KG1 (cell line): ENCODE results near the gene DBH.

Source experiments
- DNase-seq: peaks from one replicate; lab custom pipeline; 2025; lab: John Stamatoyannopoulos, UW

DBH gene

GRCh38 chr9:133635533-133636531 lies at the start of gene DBH:
TSS of gene DBH (plus strand) at chr9:133636363. CDS start at chr9:133636372, 9 bp downstream.
- no peak for DNase-seq

GRCh38 chr9:133587051-133587450 lies 49.1 kb upstream of the DBH start:
- DNase-seq = no peak

- no peak for DNase-seq
These were observed 48.7 kb upstream of the DBH start for GRCh38 chr9:133587466-133587865.

- no peak for DNase-seq
These were observed 46.5 kb upstream of the DBH start for GRCh38 chr9:133589454-133590227.

- DNase-seq = no peak
These were observed 45.8 kb upstream of the DBH start for GRCh38 chr9:133590231-133590855.

GRCh38 chr9:133591116-133591910 lies 44.9 kb upstream of the DBH start:
- DNase-seq = no peak

GRCh38 chr9:133591985-133592384 lies 44.2 kb upstream of the DBH start:
- no peak for DNase-seq

- DNase-seq = no peak
These were observed 43.3 kb upstream of the DBH start for GRCh38 chr9:133592731-133593409.

- no peak for DNase-seq
These were observed 42.4 kb upstream of the DBH start for GRCh38 chr9:133593587-133594253.

GRCh38 chr9:133594310-133594709 lies 41.9 kb upstream of the DBH start:
- no peak for DNase-seq

- no peak for DNase-seq
These were observed 40.3 kb upstream of the DBH start for GRCh38 chr9:133595910-133596309.

- DNase-seq = no peak
These were observed 38.7 kb upstream of the DBH start for GRCh38 chr9:133597316-133597957.

- no peak for DNase-seq
These were observed 37.2 kb upstream of the DBH start for GRCh38 chr9:133598978-133599377.

GRCh38 chr9:133599470-133600173 lies 36.5 kb upstream of the DBH start:
- DNase-seq = no peak

- DNase-seq = no peak
These were observed 35.4 kb upstream of the DBH start for GRCh38 chr9:133600739-133601138.

- DNase-seq = no peak
These were observed 34.4 kb upstream of the DBH start for GRCh38 chr9:133601746-133602145.

- no peak for DNase-seq
These were observed 33.9 kb upstream of the DBH start for GRCh38 chr9:133602277-133602676.

GRCh38 chr9:133603135-133603927 lies 32.8 kb upstream of the DBH start:
- no peak for DNase-seq
